Upper lobe of left lung (tissue), 6 donors: ENCODE measurements around the gene TAMALIN. TPM values are rescaled to one million over a fixed set of nuclear protein-coding genes. Genes with fewer than 3 reads are reported as not detected.

Experiments
- ATAC-seq, 2 donors: fragments of 200-7000 bp; cut with Tn5 transposase; one replicate each; pipeline ENCODE4 v1.9.1; 2022; ENCODE audit warnings: mild to moderate bottlenecking in 2 of 2, moderate library complexity in 2 of 2; ENCODE audit not compliant: low FRiP score in 2 of 2
- DNase-seq, 2 donors: peaks; one replicate each; pipeline ENCODE4 v3.0.0-alpha.2; 2019 to 2020
- H3K27ac ChIP-seq, 4 donors: fragments of 200-600 bp; sonication (generic); one replicate each; pipeline ENCODE4 v1.5.1; 2016 to 2019
- H3K27me3 ChIP-seq, 4 donors: fragments of 200-600 bp; sonication (generic); one replicate each; pipeline ENCODE4 v1.5.1; 2017 to 2019
- H3K36me3 ChIP-seq, 4 donors: fragments of 200-600 bp; sonication (generic); one replicate each; pipeline ENCODE4 v1.5.1; 2016 to 2019
- H3K4me1 ChIP-seq, 4 donors: fragments of 200-600 bp; sonication (generic); one replicate each; pipeline ENCODE4 v1.5.1; 2018 to 2019
- H3K4me3 ChIP-seq, 4 donors: fragments of 200-600 bp; sonication (generic); one replicate each; pipeline ENCODE4 v1.5.1; 2017 to 2019; ENCODE audit warnings: mild to moderate bottlenecking in 2 of 4, moderate library complexity in 1 of 4
- H3K9me3 ChIP-seq, 4 donors: fragments of 200-600 bp; sonication (generic); one replicate each; pipeline ENCODE4 v1.5.1; 2018 to 2019
- EP300 ChIP-seq, 4 donors: sonication (generic); formaldehyde crosslinking; IDR thresholded peaks; one replicate each; pipeline ENCODE4 v1.5.1; 2017; ENCODE audit warnings: antibody characterized with exemption in 4 of 4, control low read depth in 2 of 4
- POLR2A ChIP-seq, 4 donors: fragments of 450-650 bp; IDR thresholded peaks; one replicate each; pipeline ENCODE4 v1.5.1; 2016 to 2017; ENCODE audit warnings: antibody characterized with exemption in 4 of 4, mild to moderate bottlenecking in 2 of 4
- POLR2AphosphoS5 ChIP-seq, 2 donors: sonication (generic); formaldehyde crosslinking; IDR thresholded peaks; one replicate each; pipeline ENCODE4 v1.5.1; 2017; ENCODE audit warnings: antibody characterized with exemption in 2 of 2
- WGBS, 2 donors: methylation state at CpG; one replicate each; pipeline ENCODE4 v1.1.5; 2017 to 2018; 5-methylcytosine and 5-hydroxymethylcytosine counted together
- total RNA-seq, 6 donors: library from RNA; depleted of rRNA in 4 of 6; stranded (reverse); fragments of >200 nt in 4 of 6; gene quantifications; one replicate each; pipeline versions ENCODE4 v1.1.0 to v1.2.1, GENCODE V29; 2016 to 2021
- TF ChIP-seq, protein P1 (sequence below), 6 experiments: fragments of 450-650 bp in 4 of 6; fragments of 200-600 bp in 2 of 6; sonication (generic) in 2 of 6; IDR thresholded peaks; one replicate each; pipeline ENCODE4 v1.5.1; 2016 to 2019; ENCODE audit warnings: antibody characterized with exemption in 6 of 6
- donor health status: DM: no; HTN: no; CAD: no; lungs with moderate emphysema.
- donor health status: DM: no; HTN: yes; CAD: no; lungs with severe emphysema.

TAMALIN gene
- total RNA-seq, 6 donors from 2014 or later = 52.3 to 170 (median 73.7) TPM

DNA sequence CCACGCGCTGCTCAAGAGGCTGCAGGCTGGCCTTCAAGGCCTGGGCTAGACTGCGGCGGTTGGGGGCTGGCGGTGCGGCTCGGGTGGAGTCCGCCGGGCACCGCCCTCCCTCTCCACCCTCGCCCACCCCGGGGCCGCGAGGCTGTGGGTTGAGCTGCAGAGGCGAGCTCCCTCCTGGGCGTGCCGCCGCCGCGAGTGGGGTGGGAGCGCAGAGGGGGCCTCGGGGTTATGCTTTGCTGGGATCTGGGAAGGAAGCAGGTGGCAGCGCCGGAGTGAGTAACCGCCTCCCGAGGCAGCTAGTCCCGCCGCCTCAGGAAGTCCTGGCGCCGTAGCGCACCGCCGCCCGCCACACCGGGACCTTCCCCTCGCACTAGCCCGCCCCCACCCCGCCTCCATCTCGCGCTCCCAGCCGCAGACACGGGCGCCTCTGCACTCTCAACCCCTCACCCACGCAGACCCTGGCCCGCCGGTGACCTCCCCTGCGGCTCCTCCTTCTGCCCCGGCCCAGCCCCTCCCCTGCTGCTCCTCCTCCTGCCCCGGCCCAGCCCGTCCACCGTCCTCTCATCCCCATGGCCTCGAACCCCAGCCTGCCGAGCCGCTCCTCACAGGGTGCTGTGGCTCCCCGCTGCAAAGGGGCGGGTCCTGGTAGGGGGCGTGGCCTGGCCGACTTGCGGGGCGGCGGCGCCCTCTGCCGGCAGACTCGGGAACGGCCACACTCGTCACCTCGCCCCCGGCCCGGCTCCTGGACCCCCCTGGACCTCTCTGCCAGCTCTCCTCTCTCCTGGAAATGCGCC, 16.6 kb downstream of the TAMALIN start:
- ATAC-seq = peak; percentile 77 to 89
- TF ChIP-seq, protein P1, sequence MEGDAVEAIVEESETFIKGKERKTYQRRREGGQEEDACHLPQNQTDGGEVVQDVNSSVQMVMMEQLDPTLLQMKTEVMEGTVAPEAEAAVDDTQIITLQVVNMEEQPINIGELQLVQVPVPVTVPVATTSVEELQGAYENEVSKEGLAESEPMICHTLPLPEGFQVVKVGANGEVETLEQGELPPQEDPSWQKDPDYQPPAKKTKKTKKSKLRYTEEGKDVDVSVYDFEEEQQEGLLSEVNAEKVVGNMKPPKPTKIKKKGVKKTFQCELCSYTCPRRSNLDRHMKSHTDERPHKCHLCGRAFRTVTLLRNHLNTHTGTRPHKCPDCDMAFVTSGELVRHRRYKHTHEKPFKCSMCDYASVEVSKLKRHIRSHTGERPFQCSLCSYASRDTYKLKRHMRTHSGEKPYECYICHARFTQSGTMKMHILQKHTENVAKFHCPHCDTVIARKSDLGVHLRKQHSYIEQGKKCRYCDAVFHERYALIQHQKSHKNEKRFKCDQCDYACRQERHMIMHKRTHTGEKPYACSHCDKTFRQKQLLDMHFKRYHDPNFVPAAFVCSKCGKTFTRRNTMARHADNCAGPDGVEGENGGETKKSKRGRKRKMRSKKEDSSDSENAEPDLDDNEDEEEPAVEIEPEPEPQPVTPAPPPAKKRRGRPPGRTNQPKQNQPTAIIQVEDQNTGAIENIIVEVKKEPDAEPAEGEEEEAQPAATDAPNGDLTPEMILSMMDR (IDR thresholded peaks at IDR 0.05) = peak; percentile 97 to 99 (median 98)
- TF ChIP-seq POLR2A (IDR thresholded peaks at IDR 0.05) = peak in 1 of 4 donors; percentile 23
- TF ChIP-seq POLR2AphosphoS5 (IDR thresholded peaks at IDR 0.05) = peak; percentile 36
- TF ChIP-seq EP300 (IDR thresholded peaks at IDR 0.05) = no peak
- Histone ChIP-seq H3K9me3 (no peaks in the 10 kb centered on the region), H3K4me3 (peak overlapping the region; percentile 36 to 61 (median 48)), H3K27me3 (no peaks in the 10 kb centered on the region), H3K4me1 (peaks cover 34 to 49% (median 43%) of the 10 kb centered on the region in 4 donors), H3K27ac (peak overlapping the region; percentile 67 to 89 (median 85)), H3K36me3 (no peaks in the 10 kb centered on the region)
- 0% methylated on average over 11 of the region's 70 CpGs; no CpG with 5 or more reads in 1 of the 2 donors for WGBS, 2 donors
- DNase-seq = peak; percentile 92 to 98

DNA sequence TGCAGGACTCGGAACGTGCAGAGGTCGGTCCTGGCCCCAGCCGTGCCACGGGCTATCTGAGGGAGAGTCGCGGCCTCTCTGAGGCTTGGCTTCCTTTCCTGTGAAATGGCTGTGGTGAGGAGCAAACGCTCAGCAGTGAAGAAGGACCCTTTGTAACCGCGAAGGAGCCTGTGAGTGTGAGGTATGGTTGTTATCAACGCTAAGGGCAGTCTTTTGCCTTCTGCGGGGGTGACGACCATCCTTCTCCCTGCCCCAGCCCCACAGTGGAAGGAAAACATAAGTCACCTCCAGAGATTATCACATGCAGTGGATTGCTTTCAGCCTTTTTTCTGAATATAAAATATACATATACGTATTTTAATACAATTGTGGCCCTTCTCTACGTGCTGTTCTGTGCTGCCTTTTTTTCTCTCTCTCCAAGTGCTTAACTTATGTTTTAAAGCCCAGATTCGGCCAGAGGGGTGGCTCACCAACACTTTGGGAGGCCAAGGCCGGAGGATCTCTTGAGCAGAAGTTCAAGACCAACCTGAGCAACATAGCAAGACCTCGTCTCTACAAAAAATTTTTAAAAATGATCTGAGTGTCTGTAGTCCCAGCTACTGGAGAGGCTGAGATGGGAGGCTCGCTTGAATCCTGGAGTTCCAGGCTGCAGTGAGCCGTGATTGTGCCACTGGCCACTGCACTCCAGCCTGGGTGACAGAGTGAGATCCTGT, 17.4 kb downstream of the TAMALIN start:
- DNase-seq = no peak
- H3K27me3 ChIP-seq = no peaks in the 10 kb centered on the region
- TF ChIP-seq EP300 (IDR thresholded peaks at IDR 0.05) (no peak), POLR2AphosphoS5 (IDR thresholded peaks at IDR 0.05) (no peak), POLR2A (IDR thresholded peaks at IDR 0.05) (no peak)
- TF ChIP-seq, protein P1 (IDR thresholded peaks at IDR 0.05) = no peak
- peak overlapping the region in 3 of 4 donors; percentile 45 to 61 (median 52) for H3K4me3 ChIP-seq
- H3K4me1 ChIP-seq = peaks cover 34 to 49% (median 43%) of the 10 kb centered on the region in 4 donors
- H3K9me3 ChIP-seq = no peaks in the 10 kb centered on the region
- H3K36me3 ChIP-seq = no peaks in the 10 kb centered on the region
- no peak for ATAC-seq
- 33 to 49% methylated on average over 10 to 16 of the region's 20 CpGs for WGBS, 2 donors
- peak overlapping the region; percentile 67 to 89 (median 85) for H3K27ac ChIP-seq

DNA sequence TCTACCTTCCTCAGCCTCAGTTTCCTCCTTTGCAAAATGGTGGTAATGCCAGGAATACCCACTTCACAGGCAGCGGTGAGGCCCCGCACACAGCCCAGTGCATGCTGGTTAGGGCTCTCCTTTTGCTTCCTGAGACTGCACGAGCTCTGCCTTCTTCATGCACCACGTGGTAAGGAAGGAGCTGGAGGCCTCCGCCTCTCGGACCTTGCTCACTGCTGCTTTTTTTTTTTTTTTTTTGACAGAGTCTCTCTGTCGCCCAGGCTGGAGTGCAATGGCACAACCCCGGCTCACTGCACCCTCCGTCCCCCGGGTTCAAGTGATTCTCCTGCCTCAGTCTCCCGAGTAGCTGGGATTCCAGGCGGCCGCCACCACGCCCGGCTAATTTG, 18.1 kb downstream of the TAMALIN start:
- Histone ChIP-seq H3K27ac (peak overlapping the region; percentile 83 to 89 (median 85)), H3K4me3 (peak overlapping the region in 3 of 4 donors; percentile 15 to 61 (median 32)), H3K36me3 (no peaks in the 10 kb centered on the region), H3K4me1 (peaks cover 34 to 49% (median 43%) of the 10 kb centered on the region in 4 donors), H3K27me3 (no peaks in the 10 kb centered on the region), H3K9me3 (no peaks in the 10 kb centered on the region)
- DNase-seq (peak in 1 of 2 donors; percentile 53), ATAC-seq (peak in 1 of 2 donors; percentile 57)
- TF ChIP-seq EP300 (IDR thresholded peaks at IDR 0.05) (no peak), POLR2A (IDR thresholded peaks at IDR 0.05) (no peak), POLR2AphosphoS5 (IDR thresholded peaks at IDR 0.05) (no peak)
- TF ChIP-seq, protein P1 (IDR thresholded peaks at IDR 0.05) = no peak
- 58 to 70% methylated on average over 15 of the region's 15 CpGs for WGBS, 2 donors

DNA sequence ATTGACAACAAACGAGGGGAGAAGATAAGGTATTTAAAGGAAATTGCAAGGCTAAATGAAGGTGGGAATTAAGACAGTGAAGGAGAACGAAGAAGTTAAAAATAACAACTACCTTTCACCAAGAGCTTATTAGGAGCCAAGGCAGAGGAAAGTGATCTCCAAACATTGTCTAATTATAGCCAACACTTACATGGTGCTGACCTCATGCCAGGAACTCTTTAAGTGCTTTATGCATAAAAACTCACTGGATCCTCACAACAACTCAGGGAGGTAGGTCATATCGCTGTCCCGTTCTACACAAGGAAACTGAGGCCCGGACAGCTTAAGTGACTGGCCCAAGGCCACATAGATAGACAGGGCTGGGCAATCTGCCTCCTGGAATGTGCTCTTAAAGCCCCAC, 19.5 kb downstream of the TAMALIN start:
- Histone ChIP-seq H3K36me3 (no peaks in the 10 kb centered on the region), H3K27ac (peak overlapping the region; percentile 83 to 89 (median 85)), H3K9me3 (no peaks in the 10 kb centered on the region), H3K4me3 (no peak overlapping the region), H3K27me3 (no peaks in the 10 kb centered on the region), H3K4me1 (peaks cover 34 to 43% (median 39%) of the 10 kb centered on the region in 4 donors)
- DNase-seq (no peak), ATAC-seq (no peak)
- TF ChIP-seq POLR2A (IDR thresholded peaks at IDR 0.05) (no peak), EP300 (IDR thresholded peaks at IDR 0.05) (no peak), POLR2AphosphoS5 (IDR thresholded peaks at IDR 0.05) (no peak)
- TF ChIP-seq, protein P1 (IDR thresholded peaks at IDR 0.05) = no peak
- 16 to 60% methylated on average over 2 to 5 of the region's 5 CpGs for WGBS, 2 donors
